Measurements from ENCODE around the gene FZD1. TPM values are rescaled to one million over a fixed set of nuclear protein-coding genes. Genes with fewer than 3 reads are reported as not detected.

Gene FZD1
- total RNA-seq, 4 donors from 2014 or later, result 2.1 to 4.1 (median 3.5) TPM

- Histone ChIP-seq H3K4me3 (no peak overlapping the region), H3K27me3 (no peaks in the 10 kb centered on the region), H3K36me3 (no peaks in the 10 kb centered on the region), H3K4me1 (no peaks in the 10 kb centered on the region), H3K27ac (no peak overlapping the region), H3K9me3 (no peaks in the 10 kb centered on the region)
- ATAC-seq (no peak), DNase-seq (no peak)
- TF ChIP-seq CTCF (IDR thresholded peaks at IDR 0.05 in 4 of 5, conservative IDR thresholded peaks at IDR 0.05 in 1 of 5), result no peak
- TF ChIP-seq POLR2A (IDR thresholded peaks at IDR 0.05), result no peak
- intact Hi-C loops (cut with DNase I; ENCODE audit: low total_unique reads), result no loop called here
- in situ Hi-C loops (cut with MboI; ENCODE audit: low sequenced_read_pairs in 4 of 4), result no loop called here
Measured at GRCh38 chr7:91295576-91295975, 31.3 kb downstream of the FZD1 start.

DNA sequence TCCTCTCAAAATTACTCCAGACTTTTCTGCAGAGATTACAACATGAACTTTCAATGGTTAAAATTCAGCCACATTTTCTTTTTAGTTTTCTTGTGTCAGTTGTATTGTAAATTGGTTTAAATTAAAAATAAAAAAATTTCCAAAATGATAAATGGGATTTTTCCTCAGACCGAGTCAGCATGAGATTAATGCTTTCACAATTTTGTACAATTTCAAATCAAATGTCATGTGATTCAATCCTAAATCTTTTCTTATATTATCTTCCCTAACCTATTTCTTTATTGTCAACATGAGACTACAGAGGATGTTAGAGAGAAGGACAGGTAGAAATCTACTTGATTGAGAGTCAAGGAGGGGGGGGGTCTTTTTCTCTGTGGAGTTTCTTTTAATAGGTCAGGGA, 33.7 kb downstream of the FZD1 start:
- TF ChIP-seq CTCF (IDR thresholded peaks at IDR 0.05 in 4 of 5, conservative IDR thresholded peaks at IDR 0.05 in 1 of 5) (no peak), POLR2A (IDR thresholded peaks at IDR 0.05) (no peak)
- intact Hi-C loops (cut with DNase I; ENCODE audit: low total_unique reads), result no loop called here
- no peak overlapping the region for H3K4me3 ChIP-seq
- H3K36me3 ChIP-seq, result no peaks in the 10 kb centered on the region
- in situ Hi-C loops (cut with MboI; ENCODE audit: low sequenced_read_pairs in 4 of 4), result no loop called here
- no peak overlapping the region for H3K27ac ChIP-seq
- ATAC-seq (no peak), DNase-seq (no peak)
- no peaks in the 10 kb centered on the region for H3K27me3 ChIP-seq
- no peaks in the 10 kb centered on the region for H3K9me3 ChIP-seq
- H3K4me1 ChIP-seq, result no peaks in the 10 kb centered on the region

- TF ChIP-seq POLR2A (IDR thresholded peaks at IDR 0.05), result no peak
- Histone ChIP-seq H3K27ac (no peak overlapping the region), H3K4me1 (no peaks in the 10 kb centered on the region), H3K9me3 (no peaks in the 10 kb centered on the region), H3K4me3 (no peak overlapping the region), H3K36me3 (no peaks in the 10 kb centered on the region), H3K27me3 (no peaks in the 10 kb centered on the region)
- in situ Hi-C loops (cut with MboI; ENCODE audit: low sequenced_read_pairs in 4 of 4) (no loop called here), intact Hi-C loops (cut with DNase I; ENCODE audit: low total_unique reads) (no loop called here)
- DNase-seq (peak; percentile 9 to 14), ATAC-seq (peak in 1 of 2 donors; percentile 36)
Measured at GRCh38 chr7:91299952-91300775, 35.9 kb downstream of the FZD1 start.

GRCh38 chr7:91302794-91303193, 38.6 kb downstream of the FZD1 start:
- no peaks in the 10 kb centered on the region for H3K9me3 ChIP-seq
- in situ Hi-C loops (cut with MboI; ENCODE audit: low sequenced_read_pairs in 4 of 4) (no loop called here), intact Hi-C loops (cut with DNase I; ENCODE audit: low total_unique reads) (no loop called here)
- no peaks in the 10 kb centered on the region for H3K27me3 ChIP-seq
- H3K27ac ChIP-seq, result no peak overlapping the region
- no peaks in the 10 kb centered on the region for H3K36me3 ChIP-seq
- H3K4me1 ChIP-seq, result no peaks in the 10 kb centered on the region
- no peak overlapping the region for H3K4me3 ChIP-seq
- ATAC-seq (no peak), DNase-seq (no peak)
- TF ChIP-seq CTCF (IDR thresholded peaks at IDR 0.05 in 4 of 5, conservative IDR thresholded peaks at IDR 0.05 in 1 of 5), result no peak
- TF ChIP-seq POLR2A (IDR thresholded peaks at IDR 0.05), result no peak

GRCh38 chr7:91306266-91306665, 42.0 kb downstream of the FZD1 start:
- DNase-seq (no peak), ATAC-seq (no peak)
- no peaks in the 10 kb centered on the region for H3K4me1 ChIP-seq
- intact Hi-C loops (cut with DNase I; ENCODE audit: low total_unique reads), result no loop called here
- no peak overlapping the region for H3K4me3 ChIP-seq
- in situ Hi-C loops (cut with MboI; ENCODE audit: low sequenced_read_pairs in 4 of 4), result no loop called here
- no peaks in the 10 kb centered on the region for H3K9me3 ChIP-seq
- H3K36me3 ChIP-seq, result no peaks in the 10 kb centered on the region
- H3K27me3 ChIP-seq, result no peaks in the 10 kb centered on the region
- TF ChIP-seq CTCF (IDR thresholded peaks at IDR 0.05 in 4 of 5, conservative IDR thresholded peaks at IDR 0.05 in 1 of 5) (no peak), POLR2A (IDR thresholded peaks at IDR 0.05) (no peak)
- H3K27ac ChIP-seq, result no peak overlapping the region

All from gastrocnemius medialis (tissue), 4 donors.